NT2/D1 (cell line): ENCODE measurements around the gene OPCML.

Experiments
- SUZ12 ChIP-seq: IDR thresholded peaks from 2 replicates; pipeline ENCODE4 v1.6.1; 2011; ENCODE audit not compliant: insufficient read length, insufficient read depth; ENCODE audit errors: extremely low read depth
- ZNF274 ChIP-seq: IDR thresholded peaks from 2 replicates; pipeline ENCODE4 v1.6.1; 2011; ENCODE audit warnings: mild to moderate bottlenecking, low read depth, low read length

DNA sequence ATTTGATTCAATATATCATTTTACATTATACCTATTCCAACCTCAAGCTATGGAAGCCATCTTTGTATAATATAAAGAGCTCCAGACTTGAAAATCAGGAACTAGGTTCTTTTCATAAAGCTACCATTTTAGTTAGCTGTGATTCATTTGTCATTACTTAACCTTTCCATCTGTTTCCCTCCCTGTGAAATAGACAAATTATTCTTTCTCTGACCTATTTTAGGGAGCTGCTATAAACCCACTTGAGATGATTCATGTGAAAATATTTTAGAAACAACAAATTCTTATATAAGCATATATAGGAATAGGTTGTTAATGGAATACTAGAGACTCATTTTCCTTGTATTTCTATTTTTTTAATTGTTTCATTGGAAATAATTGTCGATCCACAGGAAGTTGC lies 1012.1 kb downstream of the OPCML start:
- TF ChIP-seq SUZ12 = no peak
- TF ChIP-seq ZNF274 = no peak
